GM23338 (cell line): ENCODE data around the gene WDR26. TPM values are rescaled to one million over a fixed set of nuclear protein-coding genes. Genes with fewer than 3 reads are reported as not detected.

Experiments
- ATAC-seq: fragments of 200-7000 bp; cut with Tn5 transposase; 3 replicates; pipeline ENCODE4 v1.9.1; 2020
- DNase-seq: peaks from one replicate; pipeline ENCODE4 v3.0.0-alpha.2; 2015; ENCODE audit warnings: low spot score
- H2AFZ ChIP-seq: fragments of 200-600 bp; sonication (generic); 2 replicates; pipeline ENCODE4 v1.8.0; 2016; ENCODE audit warnings: antibody characterized with exemption, mild to moderate bottlenecking, moderate library complexity
- H3F3A ChIP-seq: fragments of 200-600 bp; sonication (generic); replicated peaks from 2 replicates; pipeline ENCODE4 v1.8.0; 2017; ENCODE audit warnings: antibody characterized with exemption, mixed run types, low read depth
- H3K27ac ChIP-seq: fragments of 200-600 bp; sonication (generic); 2 replicates; pipeline ENCODE4 v1.6.1; 2016; ENCODE audit warnings: low read depth
- H3K27me3 ChIP-seq: fragments of 200-600 bp; sonication (generic); 2 replicates; pipeline ENCODE4 v1.8.0; 2016; ENCODE audit warnings: mild to moderate bottlenecking, mixed run types, moderate library complexity; ENCODE audit not compliant: insufficient read depth
- H3K36me3 ChIP-seq: fragments of 200-600 bp; sonication (generic); 2 replicates; pipeline ENCODE4 v1.8.0; 2016; ENCODE audit warnings: mild to moderate bottlenecking; ENCODE audit not compliant: insufficient read depth
- H3K4me1 ChIP-seq: fragments of 200-600 bp; sonication (generic); 2 replicates; pipeline ENCODE4 v1.8.0; 2016; ENCODE audit warnings: mild to moderate bottlenecking, moderate library complexity; ENCODE audit not compliant: insufficient read depth
- H3K4me2 ChIP-seq: fragments of 200-600 bp; sonication (generic); 2 replicates; pipeline ENCODE4 v1.7.1; 2017; ENCODE audit warnings: mixed run types
- H3K4me3 ChIP-seq: fragments of 200-600 bp; sonication (generic); 2 replicates; pipeline ENCODE4 v1.6.1; 2016; ENCODE audit warnings: mixed run types
- H3K79me2 ChIP-seq: fragments of 200-600 bp; sonication (generic); replicated peaks from 2 replicates; pipeline ENCODE4 v1.8.0; 2017; ENCODE audit warnings: mild to moderate bottlenecking; ENCODE audit not compliant: insufficient read depth
- H3K9me2 ChIP-seq: fragments of 200-600 bp; sonication (generic); 2 replicates; pipeline ENCODE4 v1.8.0; 2017; ENCODE audit not compliant: insufficient read depth
- H4K20me1 ChIP-seq: fragments of 200-600 bp; sonication (generic); replicated peaks from 2 replicates; pipeline ENCODE4 v1.8.0; 2017; ENCODE audit warnings: mild to moderate bottlenecking; ENCODE audit not compliant: insufficient read depth
- H3K27ac Mint-ChIP-seq: 2 replicates; pipeline ENCODE4 v1.8.0; 2020; ENCODE audit warnings: inconsistent platforms, mild to moderate bottlenecking, moderate library complexity, mixed read lengths
- H3K27me3 Mint-ChIP-seq: 3 replicates; pipeline ENCODE4 v1.8.0; 2022; ENCODE audit warnings: low read depth, mild to moderate bottlenecking, moderate library complexity, mixed read lengths, inconsistent platforms; ENCODE audit not compliant: insufficient read depth, poor library complexity
- H3K36me3 Mint-ChIP-seq: 3 replicates; pipeline ENCODE4 v1.8.0; 2021; ENCODE audit warnings: low read depth, mild to moderate bottlenecking, inconsistent platforms, moderate library complexity, mixed read lengths
- H3K4me1 Mint-ChIP-seq: 3 replicates; pipeline ENCODE4 v1.8.0; 2020; ENCODE audit warnings: mild to moderate bottlenecking, inconsistent platforms, mixed read lengths
- H3K4me3 Mint-ChIP-seq: 3 replicates; pipeline ENCODE4 v1.8.0; 2021; ENCODE audit warnings: moderate library complexity, mild to moderate bottlenecking, inconsistent platforms, mixed read lengths
- H3K9me3 Mint-ChIP-seq: 3 replicates; pipeline ENCODE4 v1.8.0; 2020; ENCODE audit warnings: moderate library complexity, mild to moderate bottlenecking, inconsistent platforms, mixed read lengths
- CREB1 ChIP-seq: fragments of 250-450 bp; sonication (Bioruptor Pico); IDR thresholded peaks from 2 replicates; pipeline ENCODE4 v1.5.0; 2020; ENCODE audit warnings: low read depth, mild to moderate bottlenecking, moderate library complexity
- EZH2 ChIP-seq: fragments of 200-600 bp; sonication (generic); IDR thresholded peaks from one replicate; pipeline ENCODE4 v1.8.0; 2017; ENCODE audit warnings: antibody characterized with exemption, mild to moderate bottlenecking, low read depth; ENCODE audit not compliant: unreplicated experiment
- EZH2phosphoT487 ChIP-seq: fragments of 200-600 bp; sonication (generic); IDR thresholded peaks from one replicate; pipeline ENCODE4 v1.8.1; 2018; ENCODE audit warnings: antibody characterized with exemption; ENCODE audit not compliant: unreplicated experiment
- JUNB ChIP-seq: IDR thresholded peaks from one replicate; pipeline ENCODE4 v1.6.1; 2016; ENCODE audit warnings: antibody characterized with exemption; ENCODE audit not compliant: unreplicated experiment
- NANOG ChIP-seq: IDR thresholded peaks from 2 replicates; pipeline ENCODE4 v1.6.1; 2016; ENCODE audit warnings: antibody characterized with exemption, borderline replicate concordance
- POLR2AphosphoS5 ChIP-seq: IDR thresholded peaks from 2 replicates; pipeline ENCODE4 v1.6.1; 2016; ENCODE audit warnings: antibody characterized with exemption, low read depth
- STAT1 ChIP-seq: IDR thresholded peaks from one replicate; pipeline ENCODE4 v1.6.1; 2016; ENCODE audit warnings: antibody characterized with exemption; ENCODE audit not compliant: unreplicated experiment
- ZNF114 ChIP-seq: fragments of 250-450 bp; sonication (Bioruptor Pico); IDR thresholded peaks from 2 replicates; pipeline ENCODE4 v1.5.0; 2020; ENCODE audit warnings: mild to moderate bottlenecking, moderate library complexity
- ZNF331 ChIP-seq: fragments of 250-450 bp; sonication (Bioruptor Pico); IDR thresholded peaks from 2 replicates; pipeline ENCODE4 v1.5.0; 2020; ENCODE audit warnings: low read depth, mild to moderate bottlenecking, moderate library complexity
- polyA plus RNA-seq: library from polyadenylated mRNA; unstranded; fragments of >200 nt; fragmentation: Nextera tagmentation; extraction: Ambion mirVana; gene quantifications from 2 replicates; pipeline ENCODE4 v1.2.1, GENCODE V29; 2016
- total RNA-seq: library from RNA; depleted of rRNA; stranded (reverse); fragments of >200 nt; shearing (Covaris generic); gene quantifications from 2 replicates; pipeline ENCODE4 v1.2.3, GENCODE V29; 2014
- TF ChIP-seq, protein P1 (sequence below): fragments of 250-450 bp; sonication (Bioruptor Pico); IDR thresholded peaks from 2 replicates; pipeline ENCODE4 v1.5.0; 2020; ENCODE audit warnings: mild to moderate bottlenecking, moderate library complexity
- TF ChIP-seq, protein P2 (sequence below): IDR thresholded peaks from one replicate; pipeline ENCODE4 v1.6.1; 2018; ENCODE audit warnings: antibody characterized with exemption; ENCODE audit not compliant: unreplicated experiment
- TF ChIP-seq, protein P3 (sequence below), 2 experiments: fragments of 200-600 bp in 1 of 2; sonication (generic) in 1 of 2; conservative IDR thresholded peaks; 2 replicates each; pipeline versions ENCODE4 v1.5.1 to v1.6.1; 2016 to 2017; ENCODE audit warnings: antibody characterized with exemption in 2 of 2, low read depth in 2 of 2, mild to moderate bottlenecking in 2 of 2, moderate library complexity in 1 of 2
- TF ChIP-seq, protein P4 (sequence below): IDR thresholded peaks from 2 replicates; pipeline ENCODE4 v1.6.1; 2016; ENCODE audit warnings: antibody characterized with exemption

WDR26 gene
- total and polyA plus RNA-seq, 2 experiments from 2014 or later: 16.9 to 74.6 TPM

DNA sequence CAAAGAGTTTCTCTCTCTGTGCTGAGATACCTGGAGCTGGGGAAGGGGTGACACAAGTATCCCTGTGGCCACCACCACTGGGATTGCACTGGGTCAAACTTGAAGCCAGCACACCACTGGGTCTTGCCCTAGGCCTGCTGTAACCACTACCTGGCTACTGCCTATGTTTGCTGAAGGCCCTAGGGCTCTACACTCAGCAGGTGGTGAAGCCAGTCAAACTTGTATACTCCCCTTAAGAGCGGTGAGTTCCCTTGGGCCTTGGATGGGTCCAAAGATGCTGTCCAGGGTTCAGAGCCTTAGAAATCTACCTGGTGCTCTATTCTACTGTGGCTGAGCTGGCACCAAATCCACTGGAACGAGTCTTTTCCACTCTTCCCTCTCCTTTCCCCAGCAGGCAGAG lies 47.0 kb upstream of the WDR26 start:
- ATAC-seq (no peak), DNase-seq (no peak)
- 0 out of 2 replicates have a peak, but pooled peaks cover 4% of the 10 kb centered on the region for H3K9me2 ChIP-seq
- H3K36me3 ChIP-seq: no peaks in the 10 kb centered on the region
- Mint-ChIP-seq H3K27me3 (no peaks in the 10 kb centered on the region), H3K4me3 (no peak overlapping the region), H3K27ac (no peak overlapping the region), H3K9me3 (peaks cover 18% of the 10 kb centered on the region), H3K36me3 (peaks cover 16% of the 10 kb centered on the region), H3K4me1 (peaks cover under 1% of the 10 kb centered on the region; the same call in 2 of the 3 replicates)
- no peak overlapping the region for H2AFZ ChIP-seq
- no peaks in the 10 kb centered on the region for H3K27me3 ChIP-seq
- no peaks in the 10 kb centered on the region; the same call in 1 of the 2 replicates for H3K4me1 ChIP-seq
- H3K27ac ChIP-seq: no peak overlapping the region
- no peaks in the 10 kb centered on the region for H3K79me2 ChIP-seq
- no peak overlapping the region for H3K4me2 ChIP-seq
- TF ChIP-seq NANOG (no peak), ZNF331 (CRISPR knock-in tag) (no peak), EZH2phosphoT487 (no peak), CREB1 (CRISPR knock-in tag) (no peak), EZH2 (no peak), ZNF114 (CRISPR knock-in tag) (no peak), STAT1 (no peak), POLR2AphosphoS5 (no peak), JUNB (no peak)
- TF ChIP-seq, protein P1, sequence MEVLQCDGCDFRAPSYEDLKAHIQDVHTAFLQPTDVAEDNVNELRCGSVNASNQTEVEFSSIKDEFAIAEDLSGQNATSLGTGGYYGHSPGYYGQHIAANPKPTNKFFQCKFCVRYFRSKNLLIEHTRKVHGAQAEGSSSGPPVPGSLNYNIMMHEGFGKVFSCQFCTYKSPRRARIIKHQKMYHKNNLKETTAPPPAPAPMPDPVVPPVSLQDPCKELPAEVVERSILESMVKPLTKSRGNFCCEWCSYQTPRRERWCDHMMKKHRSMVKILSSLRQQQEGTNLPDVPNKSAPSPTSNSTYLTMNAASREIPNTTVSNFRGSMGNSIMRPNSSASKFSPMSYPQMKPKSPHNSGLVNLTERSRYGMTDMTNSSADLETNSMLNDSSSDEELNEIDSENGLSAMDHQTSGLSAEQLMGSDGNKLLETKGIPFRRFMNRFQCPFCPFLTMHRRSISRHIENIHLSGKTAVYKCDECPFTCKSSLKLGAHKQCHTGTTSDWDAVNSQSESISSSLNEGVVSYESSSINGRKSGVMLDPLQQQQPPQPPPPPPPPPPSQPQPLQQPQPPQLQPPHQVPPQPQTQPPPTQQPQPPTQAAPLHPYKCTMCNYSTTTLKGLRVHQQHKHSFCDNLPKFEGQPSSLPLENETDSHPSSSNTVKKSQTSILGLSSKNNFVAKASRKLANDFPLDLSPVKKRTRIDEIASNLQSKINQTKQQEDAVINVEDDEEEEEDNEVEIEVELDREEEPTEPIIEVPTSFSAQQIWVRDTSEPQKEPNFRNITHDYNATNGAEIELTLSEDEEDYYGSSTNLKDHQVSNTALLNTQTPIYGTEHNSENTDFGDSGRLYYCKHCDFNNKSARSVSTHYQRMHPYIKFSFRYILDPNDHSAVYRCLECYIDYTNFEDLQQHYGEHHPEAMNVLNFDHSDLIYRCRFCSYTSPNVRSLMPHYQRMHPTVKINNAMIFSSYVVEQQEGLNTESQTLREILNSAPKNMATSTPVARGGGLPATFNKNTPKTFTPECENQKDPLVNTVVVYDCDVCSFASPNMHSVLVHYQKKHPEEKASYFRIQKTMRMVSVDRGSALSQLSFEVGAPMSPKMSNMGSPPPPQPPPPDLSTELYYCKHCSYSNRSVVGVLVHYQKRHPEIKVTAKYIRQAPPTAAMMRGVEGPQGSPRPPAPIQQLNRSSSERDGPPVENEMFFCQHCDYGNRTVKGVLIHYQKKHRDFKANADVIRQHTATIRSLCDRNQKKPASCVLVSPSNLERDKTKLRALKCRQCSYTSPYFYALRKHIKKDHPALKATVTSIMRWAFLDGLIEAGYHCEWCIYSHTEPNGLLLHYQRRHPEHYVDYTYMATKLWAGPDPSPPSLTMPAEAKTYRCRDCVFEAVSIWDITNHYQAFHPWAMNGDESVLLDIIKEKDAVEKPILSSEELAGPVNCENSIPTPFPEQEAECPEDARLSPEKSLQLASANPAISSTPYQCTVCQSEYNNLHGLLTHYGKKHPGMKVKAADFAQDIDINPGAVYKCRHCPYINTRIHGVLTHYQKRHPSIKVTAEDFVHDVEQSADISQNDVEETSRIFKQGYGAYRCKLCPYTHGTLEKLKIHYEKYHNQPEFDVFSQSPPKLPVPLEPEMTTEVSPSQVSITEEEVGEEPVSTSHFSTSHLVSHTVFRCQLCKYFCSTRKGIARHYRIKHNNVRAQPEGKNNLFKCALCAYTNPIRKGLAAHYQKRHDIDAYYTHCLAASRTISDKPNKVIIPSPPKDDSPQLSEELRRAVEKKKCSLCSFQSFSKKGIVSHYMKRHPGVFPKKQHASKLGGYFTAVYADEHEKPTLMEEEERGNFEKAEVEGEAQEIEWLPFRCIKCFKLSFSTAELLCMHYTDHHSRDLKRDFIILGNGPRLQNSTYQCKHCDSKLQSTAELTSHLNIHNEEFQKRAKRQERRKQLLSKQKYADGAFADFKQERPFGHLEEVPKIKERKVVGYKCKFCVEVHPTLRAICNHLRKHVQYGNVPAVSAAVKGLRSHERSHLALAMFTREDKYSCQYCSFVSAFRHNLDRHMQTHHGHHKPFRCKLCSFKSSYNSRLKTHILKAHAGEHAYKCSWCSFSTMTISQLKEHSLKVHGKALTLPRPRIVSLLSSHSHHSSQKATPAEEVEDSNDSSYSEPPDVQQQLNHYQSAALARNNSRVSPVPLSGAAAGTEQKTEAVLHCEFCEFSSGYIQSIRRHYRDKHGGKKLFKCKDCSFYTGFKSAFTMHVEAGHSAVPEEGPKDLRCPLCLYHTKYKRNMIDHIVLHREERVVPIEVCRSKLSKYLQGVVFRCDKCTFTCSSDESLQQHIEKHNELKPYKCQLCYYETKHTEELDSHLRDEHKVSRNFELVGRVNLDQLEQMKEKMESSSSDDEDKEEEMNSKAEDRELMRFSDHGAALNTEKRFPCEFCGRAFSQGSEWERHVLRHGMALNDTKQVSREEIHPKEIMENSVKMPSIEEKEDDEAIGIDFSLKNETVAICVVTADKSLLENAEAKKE (CRISPR knock-in tag): no peak
- TF ChIP-seq, protein P2, sequence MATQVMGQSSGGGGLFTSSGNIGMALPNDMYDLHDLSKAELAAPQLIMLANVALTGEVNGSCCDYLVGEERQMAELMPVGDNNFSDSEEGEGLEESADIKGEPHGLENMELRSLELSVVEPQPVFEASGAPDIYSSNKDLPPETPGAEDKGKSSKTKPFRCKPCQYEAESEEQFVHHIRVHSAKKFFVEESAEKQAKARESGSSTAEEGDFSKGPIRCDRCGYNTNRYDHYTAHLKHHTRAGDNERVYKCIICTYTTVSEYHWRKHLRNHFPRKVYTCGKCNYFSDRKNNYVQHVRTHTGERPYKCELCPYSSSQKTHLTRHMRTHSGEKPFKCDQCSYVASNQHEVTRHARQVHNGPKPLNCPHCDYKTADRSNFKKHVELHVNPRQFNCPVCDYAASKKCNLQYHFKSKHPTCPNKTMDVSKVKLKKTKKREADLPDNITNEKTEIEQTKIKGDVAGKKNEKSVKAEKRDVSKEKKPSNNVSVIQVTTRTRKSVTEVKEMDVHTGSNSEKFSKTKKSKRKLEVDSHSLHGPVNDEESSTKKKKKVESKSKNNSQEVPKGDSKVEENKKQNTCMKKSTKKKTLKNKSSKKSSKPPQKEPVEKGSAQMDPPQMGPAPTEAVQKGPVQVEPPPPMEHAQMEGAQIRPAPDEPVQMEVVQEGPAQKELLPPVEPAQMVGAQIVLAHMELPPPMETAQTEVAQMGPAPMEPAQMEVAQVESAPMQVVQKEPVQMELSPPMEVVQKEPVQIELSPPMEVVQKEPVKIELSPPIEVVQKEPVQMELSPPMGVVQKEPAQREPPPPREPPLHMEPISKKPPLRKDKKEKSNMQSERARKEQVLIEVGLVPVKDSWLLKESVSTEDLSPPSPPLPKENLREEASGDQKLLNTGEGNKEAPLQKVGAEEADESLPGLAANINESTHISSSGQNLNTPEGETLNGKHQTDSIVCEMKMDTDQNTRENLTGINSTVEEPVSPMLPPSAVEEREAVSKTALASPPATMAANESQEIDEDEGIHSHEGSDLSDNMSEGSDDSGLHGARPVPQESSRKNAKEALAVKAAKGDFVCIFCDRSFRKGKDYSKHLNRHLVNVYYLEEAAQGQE: no peak
- TF ChIP-seq, protein P3, sequence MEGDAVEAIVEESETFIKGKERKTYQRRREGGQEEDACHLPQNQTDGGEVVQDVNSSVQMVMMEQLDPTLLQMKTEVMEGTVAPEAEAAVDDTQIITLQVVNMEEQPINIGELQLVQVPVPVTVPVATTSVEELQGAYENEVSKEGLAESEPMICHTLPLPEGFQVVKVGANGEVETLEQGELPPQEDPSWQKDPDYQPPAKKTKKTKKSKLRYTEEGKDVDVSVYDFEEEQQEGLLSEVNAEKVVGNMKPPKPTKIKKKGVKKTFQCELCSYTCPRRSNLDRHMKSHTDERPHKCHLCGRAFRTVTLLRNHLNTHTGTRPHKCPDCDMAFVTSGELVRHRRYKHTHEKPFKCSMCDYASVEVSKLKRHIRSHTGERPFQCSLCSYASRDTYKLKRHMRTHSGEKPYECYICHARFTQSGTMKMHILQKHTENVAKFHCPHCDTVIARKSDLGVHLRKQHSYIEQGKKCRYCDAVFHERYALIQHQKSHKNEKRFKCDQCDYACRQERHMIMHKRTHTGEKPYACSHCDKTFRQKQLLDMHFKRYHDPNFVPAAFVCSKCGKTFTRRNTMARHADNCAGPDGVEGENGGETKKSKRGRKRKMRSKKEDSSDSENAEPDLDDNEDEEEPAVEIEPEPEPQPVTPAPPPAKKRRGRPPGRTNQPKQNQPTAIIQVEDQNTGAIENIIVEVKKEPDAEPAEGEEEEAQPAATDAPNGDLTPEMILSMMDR (conservative IDR thresholded peaks at IDR 0.05; ENCODE audit: low read depth in 2 of 2): no peak
- TF ChIP-seq, protein P4, sequence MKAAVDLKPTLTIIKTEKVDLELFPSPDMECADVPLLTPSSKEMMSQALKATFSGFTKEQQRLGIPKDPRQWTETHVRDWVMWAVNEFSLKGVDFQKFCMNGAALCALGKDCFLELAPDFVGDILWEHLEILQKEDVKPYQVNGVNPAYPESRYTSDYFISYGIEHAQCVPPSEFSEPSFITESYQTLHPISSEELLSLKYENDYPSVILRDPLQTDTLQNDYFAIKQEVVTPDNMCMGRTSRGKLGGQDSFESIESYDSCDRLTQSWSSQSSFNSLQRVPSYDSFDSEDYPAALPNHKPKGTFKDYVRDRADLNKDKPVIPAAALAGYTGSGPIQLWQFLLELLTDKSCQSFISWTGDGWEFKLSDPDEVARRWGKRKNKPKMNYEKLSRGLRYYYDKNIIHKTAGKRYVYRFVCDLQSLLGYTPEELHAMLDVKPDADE: no peak
- H3K4me3 ChIP-seq: no peak overlapping the region
- no peaks in the 10 kb centered on the region for H3F3A ChIP-seq
- no peaks in the 10 kb centered on the region for H4K20me1 ChIP-seq
